Transverse colon (tissue), 4 donors: Measurements from ENCODE around the gene FOLR1. TPM values are rescaled to one million over a fixed set of nuclear protein-coding genes. Genes with fewer than 3 reads are reported as not detected.

Experiments
- DNase-seq: peaks from one replicate; pipeline ENCODE4 v3.0.0-alpha.2; 2019
- H3K27ac ChIP-seq, 4 donors: fragments of 200-600 bp; sonication (generic); 2 replicates each; pipeline ENCODE4 v1.5.1; 2016 to 2018; ENCODE audit warnings: inconsistent platforms in 4 of 4
- H3K27me3 ChIP-seq: fragments of 200-600 bp; sonication (generic); 2 replicates; pipeline ENCODE4 v1.5.1; 2017; ENCODE audit warnings: inconsistent platforms
- H3K36me3 ChIP-seq, 4 donors: fragments of 200-600 bp; sonication (generic); 2 replicates each; pipeline ENCODE4 v1.5.1; 2017 to 2019; ENCODE audit warnings: inconsistent platforms in 4 of 4
- H3K4me1 ChIP-seq, 4 donors: fragments of 200-600 bp; sonication (generic); 2 replicates each; pipeline ENCODE4 v1.5.1; 2017 to 2020; ENCODE audit warnings: inconsistent platforms in 4 of 4
- H3K4me3 ChIP-seq, 4 donors: fragments of 200-600 bp; sonication (generic); 1 replicate in 1 of 4; 2 replicates in 3 of 4; pipeline versions ENCODE4 v1.5.1 to v1.6.1; 2017 to 2019; ENCODE audit warnings: inconsistent platforms in 4 of 4
- H3K9me3 ChIP-seq, 2 donors: fragments of 200-600 bp; sonication (generic); 2 replicates each; pipeline ENCODE4 v1.5.1; 2017 to 2019; ENCODE audit warnings: inconsistent platforms in 2 of 2
- EP300 ChIP-seq: sonication (generic); formaldehyde crosslinking; IDR thresholded peaks from one replicate; pipeline ENCODE4 v1.6.1; 2017; ENCODE audit warnings: antibody characterized with exemption, low read depth
- POLR2A ChIP-seq: fragments of 450-650 bp; IDR thresholded peaks from one replicate; pipeline ENCODE4 v1.6.1; 2016; ENCODE audit warnings: antibody characterized with exemption, mild to moderate bottlenecking, moderate library complexity
- POLR2AphosphoS5 ChIP-seq, 3 donors: sonication (generic); formaldehyde crosslinking; IDR thresholded peaks; one replicate each; pipeline ENCODE4 v1.6.1; 2016; ENCODE audit warnings: antibody characterized with exemption in 3 of 3
- WGBS, 2 donors: methylation state at CpG; one replicate each; pipeline ENCODE4 v1.1.5; 2018; ENCODE audit warnings: low coverage in 1 of 2; 5-methylcytosine and 5-hydroxymethylcytosine counted together
- in situ Hi-C, 4 donors: fragments of 200-750 bp; cut with MboI; loops; one replicate each; pipeline versions ENCODE4 v1.15.0 to v1.15.1; 2017; ENCODE audit warnings: low sequenced_read_pairs in 3 of 4, low pct_ligation_motif_present in 1 of 4, low pct_unique_long_range_greater_than_20kb in 1 of 4
- intact Hi-C: fragments of 100-400 bp; cut with DNase I; formaldehyde crosslinking; loops from one replicate; pipeline ENCODE4 v1.15.1; 2023; ENCODE audit warnings: low total_unique reads
- total RNA-seq, 4 donors: library from RNA; depleted of rRNA; stranded (reverse); fragments of >200 nt; gene quantifications; one replicate each; pipeline ENCODE4 v1.1.0, GENCODE V29; 2016
- TF ChIP-seq, protein P1 (sequence below), 5 experiments: fragments of 200-600 bp in 3 of 5; fragments of 450-650 bp in 2 of 5; sonication (generic) in 3 of 5; IDR thresholded peaks; 1 replicate in 2 of 5; 2 replicates in 3 of 5; pipeline ENCODE4 v1.5.1; 2016 to 2017; ENCODE audit warnings: antibody characterized with exemption in 5 of 5, inconsistent platforms in 3 of 5, mild to moderate bottlenecking in 2 of 5, moderate library complexity in 1 of 5

The FOLR1 gene
- total RNA-seq, 4 donors from 2014 or later = not detected

DNA sequence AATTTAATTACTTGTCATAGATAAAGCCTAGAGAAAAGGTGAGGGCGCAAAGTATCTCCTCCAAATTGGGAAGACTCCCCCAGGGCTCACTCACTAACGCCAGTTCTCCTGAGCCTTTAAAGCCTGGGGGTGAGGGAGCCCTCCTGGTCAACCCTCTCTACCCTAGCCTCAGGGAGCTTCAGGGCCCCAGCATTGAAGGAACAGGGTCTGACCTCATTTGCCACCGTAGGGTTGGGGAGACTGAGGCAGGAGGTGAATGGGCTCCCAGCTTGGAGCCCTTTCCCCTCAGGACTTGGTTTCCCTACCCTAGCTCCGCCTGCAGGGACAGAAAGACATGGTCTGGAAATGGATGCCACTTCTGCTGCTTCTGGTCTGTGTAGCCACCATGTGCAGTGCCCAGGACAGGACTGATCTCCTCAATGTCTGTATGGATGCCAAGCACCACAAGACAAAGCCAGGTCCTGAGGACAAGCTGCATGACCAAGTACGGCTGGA, 26.4 kb downstream of the FOLR1 start:
- in situ Hi-C loops (no loop called here), intact Hi-C loops (no loop called here)
- no peak for DNase-seq
- 91% methylated on average over 5 of the region's 5 CpGs; no CpG with 5 or more reads in 1 of the 2 donors for WGBS, 2 donors
- Histone ChIP-seq H3K4me3 (no peak overlapping the region), H3K36me3 (no peaks in the 10 kb centered on the region), H3K27ac (peak overlapping the region in 1 of 4 donors; percentile 30), H3K9me3 (no peaks in the 10 kb centered on the region), H3K27me3 (peaks cover 8% of the 10 kb centered on the region), H3K4me1 (peaks cover 5 to 9% (median 8%) of the 10 kb centered on the region in 4 donors)
- TF ChIP-seq EP300 (no peak), POLR2A (no peak), POLR2AphosphoS5 (IDR thresholded peaks at IDR 0.05) (no peak)
- TF ChIP-seq, protein P1, sequence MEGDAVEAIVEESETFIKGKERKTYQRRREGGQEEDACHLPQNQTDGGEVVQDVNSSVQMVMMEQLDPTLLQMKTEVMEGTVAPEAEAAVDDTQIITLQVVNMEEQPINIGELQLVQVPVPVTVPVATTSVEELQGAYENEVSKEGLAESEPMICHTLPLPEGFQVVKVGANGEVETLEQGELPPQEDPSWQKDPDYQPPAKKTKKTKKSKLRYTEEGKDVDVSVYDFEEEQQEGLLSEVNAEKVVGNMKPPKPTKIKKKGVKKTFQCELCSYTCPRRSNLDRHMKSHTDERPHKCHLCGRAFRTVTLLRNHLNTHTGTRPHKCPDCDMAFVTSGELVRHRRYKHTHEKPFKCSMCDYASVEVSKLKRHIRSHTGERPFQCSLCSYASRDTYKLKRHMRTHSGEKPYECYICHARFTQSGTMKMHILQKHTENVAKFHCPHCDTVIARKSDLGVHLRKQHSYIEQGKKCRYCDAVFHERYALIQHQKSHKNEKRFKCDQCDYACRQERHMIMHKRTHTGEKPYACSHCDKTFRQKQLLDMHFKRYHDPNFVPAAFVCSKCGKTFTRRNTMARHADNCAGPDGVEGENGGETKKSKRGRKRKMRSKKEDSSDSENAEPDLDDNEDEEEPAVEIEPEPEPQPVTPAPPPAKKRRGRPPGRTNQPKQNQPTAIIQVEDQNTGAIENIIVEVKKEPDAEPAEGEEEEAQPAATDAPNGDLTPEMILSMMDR (IDR thresholded peaks at IDR 0.05) = no peak

DNA sequence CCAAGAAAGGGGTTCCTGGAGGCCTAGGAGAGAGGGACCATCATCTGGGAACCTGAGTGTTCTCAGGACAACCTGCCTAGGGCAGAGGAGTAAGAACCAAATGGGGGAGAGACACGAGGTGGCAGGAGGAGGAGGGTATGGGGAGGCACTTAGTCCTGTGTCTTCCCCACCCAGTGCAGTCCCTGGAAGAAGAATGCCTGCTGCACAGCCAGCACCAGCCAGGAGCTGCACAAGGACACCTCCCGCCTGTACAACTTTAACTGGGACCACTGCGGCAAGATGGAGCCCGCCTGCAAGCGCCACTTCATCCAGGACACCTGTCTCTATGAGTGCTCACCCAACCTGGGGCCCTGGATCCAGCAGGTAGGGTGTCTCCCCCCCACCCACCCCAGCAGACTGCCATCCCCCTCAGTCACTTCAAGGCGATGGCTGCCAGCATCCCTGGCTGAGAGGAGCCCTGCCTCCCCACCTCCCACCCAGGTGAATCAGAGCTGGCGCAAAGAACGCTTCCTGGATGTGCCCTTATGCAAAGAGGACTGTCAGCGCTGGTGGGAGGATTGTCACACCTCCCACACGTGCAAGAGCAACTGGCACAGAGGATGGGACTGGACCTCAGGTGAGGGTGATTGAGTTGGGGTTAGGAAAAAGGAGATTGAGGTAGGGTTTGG, 28.9 kb downstream of the FOLR1 start:
- TF ChIP-seq EP300 (no peak), POLR2AphosphoS5 (IDR thresholded peaks at IDR 0.05) (no peak), POLR2A (no peak)
- TF ChIP-seq, protein P1 (IDR thresholded peaks at IDR 0.05) = no peak
- Histone ChIP-seq H3K36me3 (no peaks in the 10 kb centered on the region), H3K4me1 (peaks cover 5 to 19% (median 15%) of the 10 kb centered on the region in 4 donors), H3K27me3 (peaks cover 3% of the 10 kb centered on the region), H3K4me3 (no peak overlapping the region), H3K9me3 (no peaks in the 10 kb centered on the region), H3K27ac (no peak overlapping the region)
- in situ Hi-C loops = no loop called here
- intact Hi-C loops = no loop called here
- no peak for DNase-seq
- WGBS, 2 donors = 78 to 90% methylated on average over 4 to 10 of the region's 10 CpGs

DNA sequence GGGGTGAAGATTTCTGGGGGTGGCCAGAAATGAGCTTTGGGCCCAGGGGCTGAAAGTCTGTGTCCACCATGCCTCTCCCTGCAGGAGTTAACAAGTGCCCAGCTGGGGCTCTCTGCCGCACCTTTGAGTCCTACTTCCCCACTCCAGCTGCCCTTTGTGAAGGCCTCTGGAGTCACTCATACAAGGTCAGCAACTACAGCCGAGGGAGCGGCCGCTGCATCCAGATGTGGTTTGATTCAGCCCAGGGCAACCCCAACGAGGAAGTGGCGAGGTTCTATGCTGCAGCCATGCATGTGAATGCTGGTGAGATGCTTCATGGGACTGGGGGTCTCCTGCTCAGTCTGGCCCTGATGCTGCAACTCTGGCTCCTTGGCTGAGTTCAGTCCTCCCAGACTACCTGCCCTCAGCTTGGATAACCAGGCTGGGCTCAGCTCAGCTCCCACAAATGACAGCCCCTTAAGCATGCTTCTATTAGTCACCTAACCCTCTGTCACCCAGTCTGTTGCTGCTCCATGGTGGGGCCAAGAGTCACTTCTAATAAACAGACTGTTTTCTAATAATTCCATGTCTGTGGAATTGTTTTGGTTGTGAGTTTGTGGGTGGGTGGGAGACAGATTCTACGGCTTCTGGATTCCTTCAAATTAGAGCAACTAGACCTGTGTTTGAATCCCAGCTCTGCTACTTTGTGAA, 29.6 kb downstream of the FOLR1 start:
- H3K9me3 ChIP-seq = no peaks in the 10 kb centered on the region
- in situ Hi-C loops = no loop called here
- intact Hi-C loops = no loop called here
- H3K4me1 ChIP-seq = peaks cover 5 to 24% (median 18%) of the 10 kb centered on the region in 4 donors
- no peak overlapping the region for H3K4me3 ChIP-seq
- no peak for TF ChIP-seq EP300
- TF ChIP-seq, protein P1 (IDR thresholded peaks at IDR 0.05) = no peak
- TF ChIP-seq POLR2AphosphoS5 (IDR thresholded peaks at IDR 0.05) = no peak
- TF ChIP-seq POLR2A = no peak
- H3K36me3 ChIP-seq = no peaks in the 10 kb centered on the region
- 80 to 89% methylated on average over 1 to 7 of the region's 7 CpGs for whole genome bisulfite sequencing, 2 donors
- H3K27ac ChIP-seq = peak overlapping the region in 1 of 4 donors; percentile 99
- no peak for DNase-seq
- H3K27me3 ChIP-seq = peaks cover 3% of the 10 kb centered on the region

DNA sequence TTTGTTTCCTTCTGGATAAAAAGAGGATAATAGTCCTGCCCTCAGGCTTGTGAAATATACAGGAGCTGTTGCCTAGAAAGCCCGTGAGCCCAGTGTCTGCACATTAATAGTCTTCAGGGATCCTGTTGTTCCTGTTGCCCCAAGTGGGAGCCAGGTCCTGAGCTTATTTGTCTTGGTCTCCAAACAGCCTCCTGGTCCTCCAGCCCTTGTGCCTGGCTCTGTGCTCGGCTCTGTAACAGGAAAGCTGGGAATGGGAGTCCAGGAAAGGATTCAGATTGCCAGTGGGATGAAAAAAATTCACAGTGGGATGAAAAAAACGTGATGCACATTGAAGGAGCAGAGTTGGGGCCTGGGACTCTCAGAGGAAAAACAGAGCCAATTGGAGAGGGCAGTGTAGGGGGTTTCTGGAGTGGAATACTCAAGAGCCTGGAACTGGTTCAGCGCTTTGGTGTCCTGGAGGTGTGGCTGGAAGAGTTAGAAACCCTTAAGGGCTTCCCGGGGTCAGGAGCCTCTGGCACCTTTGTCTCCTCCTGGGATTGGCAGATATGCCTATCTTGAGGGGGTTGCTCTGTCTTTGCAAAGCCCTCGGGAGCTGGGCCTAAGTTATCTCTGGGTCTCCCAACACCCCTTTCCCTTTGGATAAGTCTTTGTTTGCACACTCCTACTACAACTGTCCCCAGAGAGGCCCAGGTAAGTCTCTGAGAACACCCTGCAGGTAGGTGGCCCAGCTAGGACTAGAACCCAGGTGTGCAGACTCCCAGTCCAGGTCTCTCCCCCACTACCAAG, 30.4 kb downstream of the FOLR1 start:
- in situ Hi-C loops (no loop called here), intact Hi-C loops (no loop called here)
- Histone ChIP-seq H3K27me3 (peaks cover 3% of the 10 kb centered on the region), H3K36me3 (no peaks in the 10 kb centered on the region), H3K4me1 (peaks cover 5 to 27% (median 22%) of the 10 kb centered on the region in 4 donors), H3K9me3 (no peaks in the 10 kb centered on the region), H3K4me3 (peak overlapping the region; percentile 14 to 95 (median 88)), H3K27ac (peak overlapping the region; percentile 98 to 100 (median 99))
- 57 to 68% methylated on average over 2 to 6 of the region's 6 CpGs for WGBS, 2 donors
- no peak for DNase-seq
- TF ChIP-seq POLR2A = no peak
- TF ChIP-seq, protein P1 (IDR thresholded peaks at IDR 0.05) = no peak
- no peak for TF ChIP-seq POLR2AphosphoS5 (IDR thresholded peaks at IDR 0.05)
- TF ChIP-seq EP300 = no peak
